Mesothelial cell of epicardium (in vitro differentiated cells): ENCODE data around the gene MCM7. TPM values are rescaled to one million over a fixed set of nuclear protein-coding genes. Genes with fewer than 3 reads are reported as not detected.

ENCODE experiments used
- DNase-seq, 2 experiments: peaks; one replicate each; pipeline ENCODE4 v3.0.0; 2021; ENCODE audit warnings: low spot score in 2 of 2; ENCODE audit not compliant: unreplicated experiment in 2 of 2
- H3K27ac Mint-ChIP-seq: 2 replicates; pipeline ENCODE4 v1.8.0; 2021; ENCODE audit warnings: mixed read lengths
- H3K27me3 Mint-ChIP-seq: 2 replicates; pipeline ENCODE4 v1.8.0; 2021; ENCODE audit warnings: low read depth, mixed read lengths
- H3K36me3 Mint-ChIP-seq: 2 replicates; pipeline ENCODE4 v1.8.0; 2021; ENCODE audit warnings: mixed read lengths
- H3K4me1 Mint-ChIP-seq: 2 replicates; pipeline ENCODE4 v1.8.0; 2021; ENCODE audit warnings: mixed read lengths
- H3K4me3 Mint-ChIP-seq: 2 replicates; pipeline ENCODE4 v1.8.0; 2021; ENCODE audit warnings: mild to moderate bottlenecking, moderate library complexity, mixed read lengths
- H3K9me3 Mint-ChIP-seq: 2 replicates; pipeline ENCODE4 v1.8.0; 2021; ENCODE audit warnings: mixed read lengths
- CTCF ChIP-seq: fragments of 200-600 bp; sonication (generic); IDR thresholded peaks from one replicate; pipeline ENCODE4 v1.5.0; 2021; ENCODE audit warnings: antibody characterized with exemption; ENCODE audit not compliant: unreplicated experiment
- total RNA-seq: library from RNA; stranded (reverse); gene quantifications from 3 replicates; pipeline ENCODE4 v1.2.1, GENCODE V29; 2021

MCM7 gene
- total RNA-seq, 1 donor from 2014 or later = 171 TPM

GRCh38 chr7:100090527-100091410 lies 10.4 kb downstream of the MCM7 start:
- Mint-ChIP-seq H3K4me1 (peaks cover 17% of the 10 kb centered on the region), H3K4me3 (peak overlapping the region; percentile 43), H3K9me3 (no peaks in the 10 kb centered on the region), H3K27me3 (no peaks in the 10 kb centered on the region), H3K36me3 (peaks cover 45% of the 10 kb centered on the region), H3K27ac (no peak overlapping the region)
- TF ChIP-seq CTCF = no peak
- no peak for DNase-seq

- Mint-ChIP-seq H3K4me3 (peak overlapping the region; percentile 92), H3K9me3 (no peaks in the 10 kb centered on the region), H3K27me3 (no peaks in the 10 kb centered on the region), H3K4me1 (peaks cover 17% of the 10 kb centered on the region), H3K36me3 (peaks cover 37% of the 10 kb centered on the region), H3K27ac (peak overlapping the region; percentile 93)
- no peak for TF ChIP-seq CTCF
- no peak for DNase-seq
These were observed 11.6 kb downstream of the MCM7 start for GRCh38 chr7:100089458-100090196.

GRCh38 chr7:100088621-100089457 lies 12.4 kb downstream of the MCM7 start, which contains the start of gene COPS6:
TSS of gene COPS6 (plus strand) at chr7:100088969. CDS start at chr7:100088991, 22 bp downstream.
- H3K4me1 Mint-ChIP-seq = peaks cover 17% of the 10 kb centered on the region
- no peak for TF ChIP-seq CTCF

GRCh38 chr7:100088095-100088620 lies 13.0 kb downstream of the MCM7 start:
- Mint-ChIP-seq H3K9me3 (no peaks in the 10 kb centered on the region), H3K36me3 (peaks cover 30% of the 10 kb centered on the region), H3K27ac (peak overlapping the region; percentile 92), H3K4me1 (peaks cover 17% of the 10 kb centered on the region), H3K4me3 (peak overlapping the region; percentile 92), H3K27me3 (no peaks in the 10 kb centered on the region)
- no peak for TF ChIP-seq CTCF
- DNase-seq = no peak

More at GRCh38 chr7:100088621-100089457, 12.4 kb downstream of the MCM7 start, which contains the start of gene COPS6:
- Mint-ChIP-seq H3K9me3 (no peaks in the 10 kb centered on the region), H3K36me3 (peaks cover 36% of the 10 kb centered on the region), H3K27me3 (no peaks in the 10 kb centered on the region), H3K27ac (peak within 1 kb of the TSS; percentile 93), H3K4me3 (peak within 1 kb of the TSS; percentile 92)
- peak; percentile 83 to 91 for DNase-seq
